ENCODE measurements around the gene ADK. TPM values are rescaled to one million over a fixed set of nuclear protein-coding genes. Genes with fewer than 3 reads are reported as not detected.

The ADK gene
- total and polyA plus RNA-seq, 2 experiments from 2014 or later = 39.9 to 53.0 TPM

DNA sequence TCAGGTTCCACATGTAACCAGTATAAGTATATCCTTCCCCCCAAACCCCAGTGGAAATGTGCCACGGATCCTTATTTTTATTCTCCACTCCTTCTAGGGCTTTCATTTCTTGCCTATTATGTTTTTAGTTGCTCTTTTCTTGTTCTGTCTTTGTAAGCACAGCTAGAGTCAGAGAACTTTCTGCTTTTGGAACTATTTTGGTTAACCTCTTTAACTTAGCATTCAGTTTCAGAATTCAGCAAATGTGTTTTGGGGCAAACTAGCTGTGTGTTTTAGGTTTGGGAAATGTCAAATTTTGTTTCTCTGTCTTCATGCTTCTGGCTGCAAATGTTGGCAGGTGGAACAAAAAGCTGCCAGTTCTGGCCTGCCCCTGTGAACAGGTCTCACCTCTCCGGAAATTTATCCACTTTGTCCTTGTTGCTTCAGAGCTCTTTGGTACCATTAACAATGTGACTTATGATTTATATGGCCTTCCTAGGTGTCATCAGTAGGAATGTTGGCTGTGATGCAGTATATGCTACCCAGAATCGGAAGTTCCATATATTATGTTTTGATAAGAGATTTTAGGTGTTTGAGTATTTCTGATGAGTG is 156.1 kb downstream of the ADK start:
- H3K4me1 Mint-ChIP-seq = peaks cover 29% of the 10 kb centered on the region
- ATAC-seq (no peak), DNase-seq (ENCODE audit: low spot score) (no peak)
- peak overlapping the region; percentile 5; the same call in 1 of the 2 replicates for H3K27ac Mint-ChIP-seq
- H3K79me2 ChIP-seq (replicated peaks; ENCODE audit: insufficient read depth) = no peaks in the 10 kb centered on the region
- no peak overlapping the region for H3K27ac ChIP-seq (ENCODE audit: low read depth)
- no peaks in the 10 kb centered on the region for H4K20me1 ChIP-seq (replicated peaks; ENCODE audit: insufficient read depth)
- no peaks in the 10 kb centered on the region for H3K36me3 Mint-ChIP-seq (ENCODE audit: low read depth)
- H2AFZ ChIP-seq = no peak overlapping the region
- no peak overlapping the region for H3K4me3 ChIP-seq
- peaks cover 12% of the 10 kb centered on the region for H3K4me1 ChIP-seq (ENCODE audit: insufficient read depth)
- no peak overlapping the region for H3K4me3 Mint-ChIP-seq
- TF ChIP-seq EZH2phosphoT487 (IDR thresholded peaks at IDR 0.05; ENCODE audit: unreplicated experiment) = no peak
- TF ChIP-seq ZNF114 (CRISPR knock-in tag; IDR thresholded peaks at IDR 0.05) = no peak
- no peak for TF ChIP-seq ZNF331 (CRISPR knock-in tag; IDR thresholded peaks at IDR 0.05; ENCODE audit: low read depth)
- TF ChIP-seq, protein P1, sequence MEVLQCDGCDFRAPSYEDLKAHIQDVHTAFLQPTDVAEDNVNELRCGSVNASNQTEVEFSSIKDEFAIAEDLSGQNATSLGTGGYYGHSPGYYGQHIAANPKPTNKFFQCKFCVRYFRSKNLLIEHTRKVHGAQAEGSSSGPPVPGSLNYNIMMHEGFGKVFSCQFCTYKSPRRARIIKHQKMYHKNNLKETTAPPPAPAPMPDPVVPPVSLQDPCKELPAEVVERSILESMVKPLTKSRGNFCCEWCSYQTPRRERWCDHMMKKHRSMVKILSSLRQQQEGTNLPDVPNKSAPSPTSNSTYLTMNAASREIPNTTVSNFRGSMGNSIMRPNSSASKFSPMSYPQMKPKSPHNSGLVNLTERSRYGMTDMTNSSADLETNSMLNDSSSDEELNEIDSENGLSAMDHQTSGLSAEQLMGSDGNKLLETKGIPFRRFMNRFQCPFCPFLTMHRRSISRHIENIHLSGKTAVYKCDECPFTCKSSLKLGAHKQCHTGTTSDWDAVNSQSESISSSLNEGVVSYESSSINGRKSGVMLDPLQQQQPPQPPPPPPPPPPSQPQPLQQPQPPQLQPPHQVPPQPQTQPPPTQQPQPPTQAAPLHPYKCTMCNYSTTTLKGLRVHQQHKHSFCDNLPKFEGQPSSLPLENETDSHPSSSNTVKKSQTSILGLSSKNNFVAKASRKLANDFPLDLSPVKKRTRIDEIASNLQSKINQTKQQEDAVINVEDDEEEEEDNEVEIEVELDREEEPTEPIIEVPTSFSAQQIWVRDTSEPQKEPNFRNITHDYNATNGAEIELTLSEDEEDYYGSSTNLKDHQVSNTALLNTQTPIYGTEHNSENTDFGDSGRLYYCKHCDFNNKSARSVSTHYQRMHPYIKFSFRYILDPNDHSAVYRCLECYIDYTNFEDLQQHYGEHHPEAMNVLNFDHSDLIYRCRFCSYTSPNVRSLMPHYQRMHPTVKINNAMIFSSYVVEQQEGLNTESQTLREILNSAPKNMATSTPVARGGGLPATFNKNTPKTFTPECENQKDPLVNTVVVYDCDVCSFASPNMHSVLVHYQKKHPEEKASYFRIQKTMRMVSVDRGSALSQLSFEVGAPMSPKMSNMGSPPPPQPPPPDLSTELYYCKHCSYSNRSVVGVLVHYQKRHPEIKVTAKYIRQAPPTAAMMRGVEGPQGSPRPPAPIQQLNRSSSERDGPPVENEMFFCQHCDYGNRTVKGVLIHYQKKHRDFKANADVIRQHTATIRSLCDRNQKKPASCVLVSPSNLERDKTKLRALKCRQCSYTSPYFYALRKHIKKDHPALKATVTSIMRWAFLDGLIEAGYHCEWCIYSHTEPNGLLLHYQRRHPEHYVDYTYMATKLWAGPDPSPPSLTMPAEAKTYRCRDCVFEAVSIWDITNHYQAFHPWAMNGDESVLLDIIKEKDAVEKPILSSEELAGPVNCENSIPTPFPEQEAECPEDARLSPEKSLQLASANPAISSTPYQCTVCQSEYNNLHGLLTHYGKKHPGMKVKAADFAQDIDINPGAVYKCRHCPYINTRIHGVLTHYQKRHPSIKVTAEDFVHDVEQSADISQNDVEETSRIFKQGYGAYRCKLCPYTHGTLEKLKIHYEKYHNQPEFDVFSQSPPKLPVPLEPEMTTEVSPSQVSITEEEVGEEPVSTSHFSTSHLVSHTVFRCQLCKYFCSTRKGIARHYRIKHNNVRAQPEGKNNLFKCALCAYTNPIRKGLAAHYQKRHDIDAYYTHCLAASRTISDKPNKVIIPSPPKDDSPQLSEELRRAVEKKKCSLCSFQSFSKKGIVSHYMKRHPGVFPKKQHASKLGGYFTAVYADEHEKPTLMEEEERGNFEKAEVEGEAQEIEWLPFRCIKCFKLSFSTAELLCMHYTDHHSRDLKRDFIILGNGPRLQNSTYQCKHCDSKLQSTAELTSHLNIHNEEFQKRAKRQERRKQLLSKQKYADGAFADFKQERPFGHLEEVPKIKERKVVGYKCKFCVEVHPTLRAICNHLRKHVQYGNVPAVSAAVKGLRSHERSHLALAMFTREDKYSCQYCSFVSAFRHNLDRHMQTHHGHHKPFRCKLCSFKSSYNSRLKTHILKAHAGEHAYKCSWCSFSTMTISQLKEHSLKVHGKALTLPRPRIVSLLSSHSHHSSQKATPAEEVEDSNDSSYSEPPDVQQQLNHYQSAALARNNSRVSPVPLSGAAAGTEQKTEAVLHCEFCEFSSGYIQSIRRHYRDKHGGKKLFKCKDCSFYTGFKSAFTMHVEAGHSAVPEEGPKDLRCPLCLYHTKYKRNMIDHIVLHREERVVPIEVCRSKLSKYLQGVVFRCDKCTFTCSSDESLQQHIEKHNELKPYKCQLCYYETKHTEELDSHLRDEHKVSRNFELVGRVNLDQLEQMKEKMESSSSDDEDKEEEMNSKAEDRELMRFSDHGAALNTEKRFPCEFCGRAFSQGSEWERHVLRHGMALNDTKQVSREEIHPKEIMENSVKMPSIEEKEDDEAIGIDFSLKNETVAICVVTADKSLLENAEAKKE (CRISPR knock-in tag; IDR thresholded peaks at IDR 0.05) = no peak
- no peak for TF ChIP-seq STAT1 (IDR thresholded peaks at IDR 0.05; ENCODE audit: unreplicated experiment)
- no peak for TF ChIP-seq POLR2AphosphoS5 (IDR thresholded peaks at IDR 0.05; ENCODE audit: low read depth)
- TF ChIP-seq, protein P2, sequence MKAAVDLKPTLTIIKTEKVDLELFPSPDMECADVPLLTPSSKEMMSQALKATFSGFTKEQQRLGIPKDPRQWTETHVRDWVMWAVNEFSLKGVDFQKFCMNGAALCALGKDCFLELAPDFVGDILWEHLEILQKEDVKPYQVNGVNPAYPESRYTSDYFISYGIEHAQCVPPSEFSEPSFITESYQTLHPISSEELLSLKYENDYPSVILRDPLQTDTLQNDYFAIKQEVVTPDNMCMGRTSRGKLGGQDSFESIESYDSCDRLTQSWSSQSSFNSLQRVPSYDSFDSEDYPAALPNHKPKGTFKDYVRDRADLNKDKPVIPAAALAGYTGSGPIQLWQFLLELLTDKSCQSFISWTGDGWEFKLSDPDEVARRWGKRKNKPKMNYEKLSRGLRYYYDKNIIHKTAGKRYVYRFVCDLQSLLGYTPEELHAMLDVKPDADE (IDR thresholded peaks at IDR 0.05) = no peak
- TF ChIP-seq JUNB (IDR thresholded peaks at IDR 0.05; ENCODE audit: unreplicated experiment) = no peak
- TF ChIP-seq CREB1 (CRISPR knock-in tag; IDR thresholded peaks at IDR 0.05; ENCODE audit: low read depth) = no peak
- no peaks in the 10 kb centered on the region for H3K27me3 ChIP-seq (ENCODE audit: insufficient read depth)
- no peaks in the 10 kb centered on the region for H3K9me3 Mint-ChIP-seq
- no peak overlapping the region for H3K4me2 ChIP-seq
- H3K36me3 ChIP-seq (ENCODE audit: insufficient read depth) = no peaks in the 10 kb centered on the region
- H3K9me2 ChIP-seq (ENCODE audit: insufficient read depth) = no peaks in the 10 kb centered on the region
- no peaks in the 10 kb centered on the region for H3K27me3 Mint-ChIP-seq (ENCODE audit: insufficient read depth, low read depth, poor library complexity)
- no peaks in the 10 kb centered on the region for H3F3A ChIP-seq (replicated peaks; ENCODE audit: low read depth)
